ACC112 (cell line): ENCODE data around the gene MPST.
"Not testable (repeated sequence)": the region's sequence is repeated elsewhere in the genome, so short reads cannot be mapped to it uniquely, and the experiment has no call there.

Source experiments
- H2AFZ ChIP-seq: fragments of 200-600 bp; sonication (generic); one replicate; pipeline ENCODE4 v1.6.0; 2017; ENCODE audit warnings: antibody characterized with exemption, low read length; ENCODE audit not compliant: unreplicated experiment
- H3K27ac ChIP-seq: fragments of 200-600 bp; sonication (generic); 2 replicates; pipeline ENCODE4 v1.5.1; 2014; ENCODE audit warnings: low read depth, mild to moderate bottlenecking, antibody characterized with exemption, low read length, moderate library complexity
- H3K27me3 ChIP-seq: fragments of 200-600 bp; sonication (generic); 2 replicates; pipeline ENCODE4 v1.6.1; 2014; ENCODE audit warnings: mild to moderate bottlenecking, antibody characterized with exemption, low read length, moderate library complexity, mixed read lengths; ENCODE audit not compliant: insufficient read depth
- H3K36me3 ChIP-seq: fragments of 200-600 bp; sonication (generic); 2 replicates; pipeline ENCODE4 v1.6.1; 2016; ENCODE audit warnings: mild to moderate bottlenecking, antibody characterized with exemption, low read length, moderate library complexity, mixed read lengths; ENCODE audit not compliant: insufficient read depth
- H3K4me1 ChIP-seq: fragments of 200-600 bp; sonication (generic); one replicate; pipeline ENCODE4 v1.6.1; 2016; ENCODE audit warnings: low read length, mixed read lengths; ENCODE audit not compliant: insufficient read depth, unreplicated experiment, control insufficient read depth
- H3K4me3 ChIP-seq: fragments of 200-600 bp; sonication (generic); 2 replicates; pipeline ENCODE4 v1.5.1; 2014; ENCODE audit warnings: mild to moderate bottlenecking, low read depth, low read length
- H3K79me2 ChIP-seq: fragments of 200-600 bp; sonication (generic); one replicate; pipeline ENCODE4 v1.6.0; 2016; ENCODE audit warnings: low read length; ENCODE audit not compliant: control insufficient read depth, unreplicated experiment, insufficient read depth

MPST gene

DNA sequence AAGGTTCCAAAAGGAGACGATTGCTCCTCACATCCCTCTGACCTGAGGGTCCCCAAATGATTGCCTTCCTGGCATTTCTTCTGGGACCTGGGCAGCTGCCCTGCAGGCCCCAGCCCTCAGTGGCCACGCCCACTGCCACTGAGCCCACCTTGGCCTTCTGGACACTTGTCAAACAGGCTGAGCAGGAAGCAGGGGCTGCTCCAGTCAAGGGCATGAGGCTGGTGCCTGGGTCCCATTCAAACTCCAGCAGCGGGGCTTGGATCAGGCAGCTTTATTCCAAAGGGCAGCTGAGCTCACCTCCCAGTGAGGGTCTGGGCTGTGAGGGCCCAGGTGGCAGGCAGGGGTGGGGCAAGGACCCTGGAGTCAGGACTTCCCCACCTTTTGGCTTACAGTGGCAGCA lies 45.6 kb downstream of the MPST start:
- no peaks in the 10 kb centered on the region for H3K4me1 ChIP-seq
- no peak overlapping the region for H3K4me3 ChIP-seq
- no peaks in the 10 kb centered on the region for H3K36me3 ChIP-seq
- no peak overlapping the region for H2AFZ ChIP-seq
- H3K27ac ChIP-seq: no peak overlapping the region
- peaks cover 19% of the 10 kb centered on the region for H3K27me3 ChIP-seq
- no peaks in the 10 kb centered on the region for H3K79me2 ChIP-seq

DNA sequence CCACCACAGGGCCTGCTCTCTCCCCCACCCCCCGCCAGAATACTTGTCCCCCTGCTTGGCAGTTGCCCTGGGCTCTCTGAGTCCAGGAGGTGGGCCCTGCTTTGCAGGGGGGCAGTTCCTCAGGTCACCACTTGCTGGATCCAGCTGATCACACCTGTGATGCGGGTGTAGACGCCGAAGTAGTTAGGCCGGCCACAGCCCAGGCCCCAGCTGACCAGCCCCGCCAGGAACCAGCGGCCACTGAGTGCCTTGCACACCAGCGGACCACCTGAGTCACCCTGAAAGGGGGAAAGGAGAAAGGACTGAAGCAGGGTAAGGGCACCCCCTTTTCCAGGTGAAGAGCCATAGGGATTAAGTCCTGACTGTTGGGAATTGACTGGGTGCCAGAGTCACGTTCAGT lies 46.4 kb downstream of the MPST start:
- Histone ChIP-seq H3K79me2 (no peaks in the 10 kb centered on the region), H3K4me1 (no peaks in the 10 kb centered on the region), H3K27me3 (peaks cover 24% of the 10 kb centered on the region)

DNA sequence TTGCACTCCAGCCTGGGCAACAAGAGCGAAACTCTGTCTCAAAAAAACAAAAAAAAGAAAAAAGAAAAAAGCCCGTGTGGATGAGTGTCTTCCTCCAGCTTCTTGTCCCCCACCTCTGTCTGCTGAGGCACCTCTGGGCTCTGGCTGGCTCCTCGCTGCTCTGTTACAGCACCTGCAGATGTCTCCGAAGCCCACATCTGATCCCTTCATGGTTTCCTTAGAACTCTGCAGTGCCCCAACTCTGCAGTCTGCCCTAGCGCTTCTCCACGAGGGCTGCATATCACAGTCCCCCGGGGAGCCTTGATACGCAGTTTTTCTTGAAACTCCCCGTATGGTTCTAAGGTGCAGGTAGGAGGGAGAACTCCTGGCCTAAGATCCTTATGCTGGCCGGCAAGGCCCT lies 47.9 kb downstream of the MPST start:
- Histone ChIP-seq H3K27ac (no peak overlapping the region), H3K27me3 (peaks cover 28% of the 10 kb centered on the region), H3K36me3 (no peaks in the 10 kb centered on the region), H3K4me3 (no peak overlapping the region), H3K4me1 (no peaks in the 10 kb centered on the region), H2AFZ (no peak overlapping the region), H3K79me2 (no peaks in the 10 kb centered on the region)

More for the DNA sequence above, 46.4 kb downstream of the MPST start:
- no peaks in the 10 kb centered on the region for H3K36me3 ChIP-seq
- no peak overlapping the region for H3K27ac ChIP-seq
- no peak overlapping the region for H2AFZ ChIP-seq
- no peak overlapping the region for H3K4me3 ChIP-seq

DNA sequence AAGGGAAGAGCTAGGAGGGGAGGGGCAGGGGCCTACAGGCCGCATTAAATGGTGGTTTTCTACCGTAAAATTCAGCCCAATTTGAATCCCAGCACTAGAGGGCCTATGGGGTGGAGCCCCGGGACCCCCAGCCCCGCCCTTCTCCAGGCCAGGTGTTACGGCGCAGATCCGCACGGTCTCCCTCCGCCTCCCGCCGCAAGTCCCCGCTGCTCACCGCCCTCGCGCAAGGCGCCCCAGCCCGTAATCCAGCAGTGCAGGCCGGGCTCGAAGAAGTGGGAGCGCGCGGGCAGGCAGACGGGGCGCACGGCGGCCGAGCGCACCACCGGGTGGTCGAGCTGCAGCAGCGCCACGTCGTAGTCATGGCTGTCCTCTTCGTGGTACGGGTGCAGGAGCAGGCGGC lies 49.3 kb downstream of the MPST start:
- Histone ChIP-seq H3K79me2 (no peaks in the 10 kb centered on the region), H3K36me3 (no peaks in the 10 kb centered on the region), H2AFZ (no peak overlapping the region), H3K4me1 (no peaks in the 10 kb centered on the region), H3K27me3 (peaks cover 28% of the 10 kb centered on the region), H3K4me3 (no peak overlapping the region), H3K27ac (no peak overlapping the region)

DNA sequence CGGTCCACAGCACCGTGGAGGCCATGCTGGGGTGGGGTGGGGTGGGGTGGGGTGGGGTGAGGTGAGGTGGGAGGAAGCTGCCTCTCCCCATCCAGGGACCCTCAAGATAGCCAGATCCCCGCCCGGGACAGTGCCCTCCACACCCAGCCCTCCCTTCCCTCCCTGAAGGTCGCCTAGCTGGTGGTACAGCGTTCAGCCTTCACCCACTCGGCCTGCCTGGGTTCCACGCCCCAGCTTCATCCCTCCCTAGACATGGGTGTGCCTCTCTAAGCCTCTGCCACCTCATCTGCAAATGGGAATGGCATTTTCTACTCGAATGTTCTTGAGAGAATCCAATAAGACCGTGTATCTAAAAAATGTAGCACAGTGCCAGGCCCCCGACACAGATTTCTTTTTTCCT lies 49.8 kb downstream of the MPST start:
- H3K4me1 ChIP-seq: no peaks in the 10 kb centered on the region
- no peak overlapping the region for H2AFZ ChIP-seq
- no peaks in the 10 kb centered on the region for H3K79me2 ChIP-seq
- H3K27ac ChIP-seq: no peak overlapping the region
- no peaks in the 10 kb centered on the region for H3K36me3 ChIP-seq
- peaks cover 28% of the 10 kb centered on the region for H3K27me3 ChIP-seq
- no peak overlapping the region for H3K4me3 ChIP-seq

DNA sequence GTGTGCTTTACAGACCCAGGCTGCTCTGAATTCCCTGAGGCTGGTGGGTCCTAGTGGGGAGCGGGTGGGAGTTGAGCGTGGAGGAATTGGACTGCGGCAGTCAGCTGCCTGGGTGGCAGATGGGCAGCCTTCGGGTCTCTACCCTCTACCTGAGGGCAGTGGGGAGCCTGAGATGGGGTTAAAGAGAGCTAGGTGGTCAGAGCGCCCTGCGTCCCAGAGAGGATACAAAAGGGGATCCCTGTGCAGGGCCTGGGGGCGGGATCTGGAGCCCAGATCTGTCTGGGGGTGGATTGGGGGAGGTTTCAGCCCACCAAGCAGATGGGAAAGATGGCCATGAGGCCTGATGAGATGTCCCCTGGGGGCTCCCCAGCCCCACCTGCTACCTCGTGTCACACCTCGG lies 50.2 kb downstream of the MPST start:
- no peak overlapping the region for H3K4me3 ChIP-seq
- no peak overlapping the region for H2AFZ ChIP-seq
- peaks cover 28% of the 10 kb centered on the region for H3K27me3 ChIP-seq
- H3K79me2 ChIP-seq: no peaks in the 10 kb centered on the region
- H3K27ac ChIP-seq: no peak overlapping the region
- no peaks in the 10 kb centered on the region for H3K4me1 ChIP-seq
- H3K36me3 ChIP-seq: no peaks in the 10 kb centered on the region

DNA sequence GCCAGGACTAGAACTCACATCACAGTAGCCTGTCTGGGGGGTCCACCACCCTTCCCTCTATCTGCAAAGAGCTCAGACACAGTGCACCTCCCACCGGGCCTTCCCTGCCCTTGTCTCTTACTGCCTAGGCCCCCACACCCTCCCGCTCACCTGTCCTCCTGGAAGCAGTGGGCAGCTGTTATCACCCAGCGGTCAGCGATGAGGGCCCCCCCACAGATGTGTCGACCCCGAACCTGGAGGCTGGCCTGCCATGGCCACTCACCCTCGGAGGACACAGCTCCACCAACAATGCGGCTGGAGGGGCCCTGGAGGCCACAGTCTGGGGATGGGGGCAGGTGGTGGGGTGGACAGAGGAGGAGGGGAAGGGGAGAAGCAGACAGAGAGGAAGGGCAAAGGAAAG lies 50.8 kb downstream of the MPST start:
- no peak overlapping the region for H3K27ac ChIP-seq
- H3K4me1 ChIP-seq: no peaks in the 10 kb centered on the region
- H3K4me3 ChIP-seq: no peak overlapping the region
- H3K79me2 ChIP-seq: no peaks in the 10 kb centered on the region
- H3K36me3 ChIP-seq: no peaks in the 10 kb centered on the region
- H2AFZ ChIP-seq: no peak overlapping the region
- peaks cover 28% of the 10 kb centered on the region for H3K27me3 ChIP-seq

DNA sequence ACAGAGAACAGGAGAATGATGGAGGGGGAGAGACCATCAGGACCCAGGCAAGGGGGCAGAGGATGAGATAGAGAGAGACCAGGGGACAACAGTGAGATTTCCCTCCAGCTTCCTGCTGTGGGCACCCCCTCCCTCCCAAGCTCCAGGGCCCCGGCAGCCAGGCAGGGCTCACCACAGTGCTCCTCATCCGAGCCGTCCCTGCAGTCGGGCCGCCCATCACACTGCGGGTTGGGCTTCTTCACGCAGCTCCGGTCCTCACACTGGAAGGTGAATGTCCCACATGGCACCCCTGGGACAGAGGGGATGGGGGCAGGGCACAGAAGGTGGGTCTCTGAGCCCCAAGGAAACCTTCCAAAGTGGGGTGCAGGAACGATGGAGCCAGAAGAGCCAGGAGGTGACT lies 51.2 kb downstream of the MPST start:
- peaks cover 28% of the 10 kb centered on the region for H3K27me3 ChIP-seq

DNA sequence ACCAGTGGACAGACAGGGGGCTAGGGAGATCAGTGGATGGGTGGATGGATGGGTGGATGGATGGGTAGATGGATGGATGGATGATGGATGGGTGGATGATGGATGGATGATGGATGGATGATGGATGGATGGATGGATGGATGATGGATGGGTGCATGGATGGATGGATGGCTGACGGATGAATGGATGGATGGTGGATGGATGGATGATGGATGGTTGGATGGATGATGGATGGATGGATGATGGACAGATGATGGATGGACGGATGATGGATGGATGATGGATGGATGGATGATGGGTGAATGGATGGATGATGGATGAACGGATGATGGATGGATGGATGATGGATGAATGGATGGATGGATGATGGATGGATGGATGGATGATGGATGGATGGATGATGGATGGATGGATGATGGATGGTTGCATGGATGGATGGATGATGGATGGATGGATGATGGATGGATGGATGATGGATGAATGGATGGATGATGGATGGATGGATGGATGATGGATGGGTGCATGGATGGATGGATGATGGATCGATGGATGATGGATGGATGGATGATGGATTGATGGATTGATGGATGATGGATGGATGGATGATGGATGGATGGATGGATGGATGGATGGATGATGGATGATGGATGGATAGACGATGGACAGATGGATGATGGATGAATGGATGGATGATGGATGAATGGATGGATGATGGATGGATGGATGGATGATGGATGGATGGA lies 52.5 kb downstream of the MPST start:
- not testable (repeated sequence) for H2AFZ ChIP-seq, H3K36me3 ChIP-seq, H3K4me3 ChIP-seq, H3K4me1 ChIP-seq, H3K79me2 ChIP-seq, H3K27ac ChIP-seq
- H3K27me3 ChIP-seq: peaks cover 28% of the 10 kb centered on the region

More for the DNA sequence above, 51.2 kb downstream of the MPST start:
- H3K36me3 ChIP-seq: no peaks in the 10 kb centered on the region
- no peak overlapping the region for H3K27ac ChIP-seq
- H3K4me1 ChIP-seq: no peaks in the 10 kb centered on the region
- no peaks in the 10 kb centered on the region for H3K79me2 ChIP-seq
- H2AFZ ChIP-seq: no peak overlapping the region
- H3K4me3 ChIP-seq: no peak overlapping the region

DNA sequence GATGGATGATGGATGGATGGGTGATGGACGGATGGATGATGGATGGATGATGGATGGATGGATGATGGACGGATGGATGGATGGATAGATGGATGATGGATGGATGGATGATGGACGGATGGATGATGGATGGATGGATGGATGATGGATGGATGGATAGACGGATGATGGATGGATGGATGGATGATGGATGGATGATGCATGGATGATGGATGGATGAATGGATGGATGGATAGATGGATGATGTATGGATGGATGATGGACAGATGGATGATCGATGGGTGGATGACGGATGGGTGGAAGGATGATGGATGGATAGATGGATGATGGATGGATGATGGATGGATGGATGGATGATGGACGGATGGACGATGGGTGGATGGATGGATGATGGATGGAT lies 53.1 kb downstream of the MPST start:
- Histone ChIP-seq H3K36me3 (no peaks in the 10 kb centered on the region), H3K4me3 (no peak overlapping the region), H3K4me1 (no peaks in the 10 kb centered on the region), H3K79me2 (no peaks in the 10 kb centered on the region), H2AFZ (no peak overlapping the region), H3K27ac (no peak overlapping the region), H3K27me3 (peaks cover 28% of the 10 kb centered on the region)

DNA sequence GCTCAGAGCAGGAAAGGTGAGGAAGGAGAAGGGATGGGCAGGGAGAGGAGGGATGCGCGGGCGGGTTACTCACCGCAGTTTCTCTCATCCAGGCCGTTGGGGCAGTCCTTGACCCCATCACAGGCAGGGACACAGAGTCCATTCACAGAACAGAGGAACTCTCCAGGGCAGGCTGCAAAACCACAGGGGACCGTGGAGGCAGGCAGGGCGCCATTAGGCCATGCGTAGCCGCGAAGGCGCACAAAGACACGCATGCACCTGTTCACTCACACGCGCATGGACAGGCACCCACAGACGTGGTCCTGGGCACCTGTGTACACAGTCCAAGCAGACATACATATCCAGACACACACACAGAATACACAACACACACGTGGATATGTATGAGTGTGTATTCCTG lies 55.0 kb downstream of the MPST start:
- H3K36me3 ChIP-seq: no peaks in the 10 kb centered on the region
- H3K79me2 ChIP-seq: no peaks in the 10 kb centered on the region
- no peaks in the 10 kb centered on the region for H3K4me1 ChIP-seq
- peaks cover 16% of the 10 kb centered on the region for H3K27me3 ChIP-seq
- no peak overlapping the region for H3K27ac ChIP-seq
- no peak overlapping the region for H3K4me3 ChIP-seq
- H2AFZ ChIP-seq: no peak overlapping the region
